Pancreas (tissue), 10 donors: Measurements from ENCODE around the gene GSAP. TPM values are rescaled to one million over a fixed set of nuclear protein-coding genes. Genes with fewer than 3 reads are reported as not detected.
A peak's percentile ranks its signal among the peaks of the same experiment; 100 is the strongest.
"Not testable (repeated sequence)": the region's sequence is repeated elsewhere in the genome, so short reads cannot be mapped to it uniquely, and the experiment has no call there.

Source experiments
- ATAC-seq, 4 donors: fragments of 200-7000 bp; cut with Tn5 transposase; one replicate each; pipeline versions ENCODE4 v1.8.0 to v1.9.1; 2020; ENCODE audit warnings: mild to moderate bottlenecking in 4 of 4, moderate library complexity in 4 of 4
- DNase-seq, 6 donors: peaks; one replicate each; pipeline ENCODE4 v3.0.0-alpha.2; 2020
- FAIRE-seq: peaks from 2 replicates; lab custom pipeline; 2012; peaks lifted over from hg19 to GRCh38; lab: Jason Lieb, UNC
- H3K27ac ChIP-seq, 4 donors: fragments of 200-600 bp; sonication (generic); 1 replicate in 3 of 4; 2 replicates in 1 of 4; pipeline versions ENCODE4 v1.5.0 to v1.8.0; 2020
- H3K27me3 ChIP-seq, 4 donors: fragments of 200-600 bp; one replicate each; pipeline ENCODE4 v1.8.0; 2021
- H3K36me3 ChIP-seq, 3 donors: fragments of 200-600 bp; sonication (generic) in 1 of 3; one replicate each; pipeline versions ENCODE4 v1.5.0 to v1.8.0; 2020 to 2021
- H3K4me1 ChIP-seq, 3 donors: fragments of 200-600 bp; one replicate each; pipeline ENCODE4 v1.8.0; 2021
- H3K4me3 ChIP-seq, 4 donors: fragments of 200-600 bp; sonication (generic) in 2 of 4; one replicate each; pipeline versions ENCODE4 v1.5.0 to v1.8.0; 2020 to 2021
- H3K9me3 ChIP-seq, 4 donors: fragments of 200-600 bp; one replicate each; pipeline ENCODE4 v1.8.0; 2021
- CTCF ChIP-seq, 4 donors: fragments of 200-600 bp; sonication (generic) in 3 of 4; IDR thresholded peaks; one replicate each; pipeline versions ENCODE4 v1.5.0 to v1.8.0; 2021; ENCODE audit warnings: antibody characterized with exemption in 4 of 4
- WGBS, 2 donors: extraction: QIAGEN DNeasy Blood & Tissue Kit; methylation state at CpG; one replicate each; pipeline ENCODE4 v1.1.7; 2013; 5-methylcytosine and 5-hydroxymethylcytosine counted together
- intact Hi-C, 3 donors: fragments of 100-400 bp; cut with DNase I; formaldehyde crosslinking; loops; one replicate each; pipeline versions ENCODE4 v1.11.1 to v1.14.2; 2022
- polyA plus RNA-seq, 2 donors: library from polyadenylated mRNA; stranded (reverse); fragments of 200-250 nt; gene quantifications; one replicate each; pipeline ENCODE4 v1.2.3, GENCODE V29; 2013
- total RNA-seq, 6 donors: library from RNA; stranded (reverse); fragmentation: NEBNext Ultra II Directional in 4 of 6; extraction: Animal tissue kit (Norgen Biotek cat#: 25700) in 4 of 6; gene quantifications; one replicate each; pipeline versions ENCODE4 v1.2.1 to v1.2.4, GENCODE V29; 2021 to 2023
- donor health status: healthy with polysubstance abuse.
- donor health status: DM: no; HTN: no; CAD: no; lungs with moderate emphysema.
- donor health status: DM: no; HTN: no; CAD: no.
- donor health status: control.
- donor health status: control.
- donor health status: Bipolar disorder and iron deficiency.
- donor health status: DM: yes; HTN: yes; CAD: no.
- donor health status: DM: no; HTN: no; CAD: no.
- donor health status: DM: no; HTN: no; CAD: no.
- donor health status: DM: yes; HTN: yes; CAD: no.

The GSAP gene
- total and polyA plus RNA-seq, 8 donors = 5.3 to 22.7 (median 8.7) TPM

- Histone ChIP-seq H3K27me3 (no peaks in the 10 kb centered on the region), H3K36me3 (no peaks in the 10 kb centered on the region), H3K27ac (no peak overlapping the region), H3K9me3 (no peaks in the 10 kb centered on the region), H3K4me3 (no peak overlapping the region), H3K4me1 (no peaks in the 10 kb centered on the region)
- FAIRE-seq = no peak
- DNase-seq = no peak
- intact Hi-C loops = no loop called here
- WGBS, 2 donors = 77 to 80% methylated on average over 4 of the region's 4 CpGs
- no peak for TF ChIP-seq CTCF (IDR thresholded peaks at IDR 0.05)
- no peak for ATAC-seq
These were observed 140.0 kb downstream of the GSAP start for GRCh38 chr7:77276120-77276519.

DNA sequence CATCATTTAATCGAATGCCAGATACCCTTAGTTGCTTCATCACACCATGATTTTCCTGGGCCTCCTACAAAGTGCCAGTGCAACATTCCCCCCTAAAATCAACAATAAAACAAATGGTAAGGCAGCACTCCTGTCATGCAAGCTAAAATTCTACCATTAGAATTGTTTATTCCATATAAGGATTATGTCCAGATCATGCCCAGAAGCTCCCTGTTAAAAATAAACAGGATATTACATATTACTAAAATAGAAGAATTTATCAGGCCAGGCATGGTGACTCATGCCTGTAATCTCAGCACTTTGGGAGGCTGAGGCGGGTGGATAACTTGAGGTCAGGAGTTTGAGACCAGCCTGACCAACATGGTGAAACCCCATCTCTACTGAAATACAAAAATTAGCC, 140.5 kb downstream of the GSAP start:
- ATAC-seq, DNase-seq, H3K9me3 ChIP-seq, FAIRE-seq, intact Hi-C loops, H3K4me3 ChIP-seq, H3K27ac ChIP-seq, H3K27me3 ChIP-seq, H3K36me3 ChIP-seq, H3K4me1 ChIP-seq: not testable (repeated sequence)
- 77 to 85% methylated on average over 2 of the region's 2 CpGs for WGBS, 2 donors

- no peaks in the 10 kb centered on the region for H3K9me3 ChIP-seq
- intact Hi-C loops = no loop called here
- no peaks in the 10 kb centered on the region for H3K4me1 ChIP-seq
- ATAC-seq (no peak), FAIRE-seq (no peak), DNase-seq (no peak)
- 89 to 95% methylated on average over 5 of the region's 5 CpGs for WGBS, 2 donors
- H3K36me3 ChIP-seq = no peaks in the 10 kb centered on the region
- H3K27ac ChIP-seq = no peak overlapping the region
- H3K4me3 ChIP-seq = no peak overlapping the region
- TF ChIP-seq CTCF (IDR thresholded peaks at IDR 0.05) = no peak
- no peaks in the 10 kb centered on the region for H3K27me3 ChIP-seq
These were observed 144.4 kb downstream of the GSAP start for GRCh38 chr7:77271766-77272165.

DNA sequence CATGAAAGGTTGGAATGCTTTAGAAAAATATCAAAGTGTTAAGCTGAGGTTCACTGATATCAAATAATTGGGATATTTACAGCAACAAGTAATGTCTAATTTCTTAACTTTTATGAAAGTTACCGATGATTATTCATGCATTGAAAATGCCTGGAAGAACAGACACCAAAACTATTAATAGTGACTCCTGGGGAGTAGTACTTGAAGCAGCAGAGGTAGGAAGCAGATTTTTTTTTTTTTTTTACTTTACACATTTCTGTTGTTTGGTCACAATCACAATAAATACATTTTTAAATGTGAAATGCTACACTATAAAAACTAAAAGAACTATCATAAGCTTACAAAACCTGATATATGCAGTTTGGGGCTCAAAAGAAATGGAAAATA, 146.1 kb downstream of the GSAP start:
- TF ChIP-seq CTCF (IDR thresholded peaks at IDR 0.05) = no peak
- DNase-seq (no peak), ATAC-seq (no peak), FAIRE-seq (no peak)
- H3K9me3 ChIP-seq = no peaks in the 10 kb centered on the region
- no peaks in the 10 kb centered on the region for H3K27me3 ChIP-seq
- no peak overlapping the region for H3K4me3 ChIP-seq
- H3K27ac ChIP-seq = no peak overlapping the region
- intact Hi-C loops = no loop called here
- WGBS, 2 donors = 90 to 98% methylated on average over 1 of the region's 1 CpG
- no peaks in the 10 kb centered on the region for H3K4me1 ChIP-seq
- H3K36me3 ChIP-seq = no peaks in the 10 kb centered on the region

DNA sequence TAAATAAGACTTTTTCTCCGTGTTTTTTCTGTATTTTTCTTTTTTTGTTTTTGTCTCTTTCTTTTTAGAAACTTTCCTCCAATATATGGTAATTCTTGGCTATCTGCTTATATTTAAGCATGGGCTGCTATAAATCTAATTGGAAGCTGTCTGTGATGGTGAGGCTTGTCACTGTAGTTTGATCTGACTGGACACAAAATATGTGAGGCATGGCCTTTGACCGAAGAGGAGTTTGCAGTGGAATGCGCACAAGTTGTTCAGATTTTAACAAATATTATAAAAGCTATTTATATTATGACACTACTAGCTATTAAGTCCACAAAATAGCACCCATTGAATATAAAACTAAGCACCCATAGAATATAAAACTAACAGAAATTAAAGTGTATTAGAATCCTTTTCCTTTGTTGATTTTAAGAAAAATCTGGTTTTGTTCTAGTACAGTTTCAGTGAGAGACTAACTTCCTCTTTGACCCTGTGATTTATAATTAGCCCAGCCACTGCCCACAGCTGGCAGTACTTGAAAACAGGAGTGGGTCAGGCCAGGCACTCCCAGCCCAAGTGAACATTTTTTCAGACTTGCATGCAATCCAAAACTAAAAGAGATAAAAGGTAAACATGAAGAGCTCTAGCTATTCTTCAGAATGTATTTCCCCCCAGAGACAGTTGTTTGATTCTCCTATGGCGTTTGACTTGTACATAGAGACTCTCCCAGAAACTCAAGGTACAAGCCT, 146.6 kb downstream of the GSAP start:
- no peak for DNase-seq
- Histone ChIP-seq H3K9me3 (no peaks in the 10 kb centered on the region), H3K27ac (no peak overlapping the region), H3K36me3 (no peaks in the 10 kb centered on the region), H3K4me1 (no peaks in the 10 kb centered on the region), H3K27me3 (no peaks in the 10 kb centered on the region), H3K4me3 (no peak overlapping the region)
- TF ChIP-seq CTCF (IDR thresholded peaks at IDR 0.05) = no peak
- peak in 3 of 4 donors; percentile 30 to 61 (median 47) for ATAC-seq
- 84% methylated on average over 4 of the region's 4 CpGs for WGBS, 2 donors
- intact Hi-C loops = no loop called here
- peak; percentile 5 for FAIRE-seq
